ENCODE data around the gene KIZ. TPM values are rescaled to one million over a fixed set of nuclear protein-coding genes. Genes with fewer than 3 reads are reported as not detected.

Gene KIZ
- total RNA-seq, 2 donors from 2014 or later = 23.2 to 26.1 TPM

DNA sequence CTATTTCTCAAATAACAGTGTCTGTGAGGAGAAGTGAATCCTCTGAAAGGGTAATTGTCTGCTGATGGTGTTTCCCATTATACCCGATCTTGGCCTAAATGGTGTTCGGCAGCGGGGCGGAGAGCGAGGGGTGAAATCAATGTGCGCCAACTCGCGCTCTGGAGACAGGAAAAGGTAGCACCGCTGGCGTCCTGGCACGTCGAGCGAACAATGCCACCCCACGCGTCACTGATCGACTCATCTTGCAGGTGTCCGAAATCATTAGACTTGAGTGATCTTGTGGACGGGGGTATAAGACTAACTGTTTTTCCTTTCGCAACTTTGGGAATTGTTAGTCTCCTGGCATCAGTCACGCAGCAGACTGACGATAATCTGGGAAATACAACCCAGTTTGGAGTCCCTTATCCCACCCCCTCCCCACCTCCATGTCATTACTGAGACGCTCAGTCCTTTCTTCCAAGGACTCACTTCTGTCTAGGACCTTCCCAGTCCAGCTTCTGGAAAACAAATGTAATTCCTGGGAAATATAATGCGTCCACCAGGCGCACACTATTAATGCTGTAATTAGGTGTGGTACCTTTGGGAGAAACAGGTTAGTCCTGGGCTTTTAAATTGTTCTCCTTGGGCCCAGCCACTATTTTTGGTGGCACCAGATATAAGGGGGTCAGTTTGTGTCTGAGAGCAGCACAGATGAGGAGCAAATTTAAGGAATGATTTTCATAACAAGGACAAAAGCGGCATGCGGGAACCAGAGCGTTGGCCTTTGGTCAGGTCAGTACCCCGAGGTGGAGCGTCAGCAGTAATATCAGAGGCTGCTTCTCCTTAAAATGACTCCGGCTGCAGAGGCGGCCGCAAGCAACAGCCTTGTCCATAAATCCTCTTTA, 22.1 kb upstream of the KIZ start:
- intact Hi-C loops (cut with DNase I) = no loop called here
- DNase-seq (ENCODE audit: low spot score) = no peak

DNA sequence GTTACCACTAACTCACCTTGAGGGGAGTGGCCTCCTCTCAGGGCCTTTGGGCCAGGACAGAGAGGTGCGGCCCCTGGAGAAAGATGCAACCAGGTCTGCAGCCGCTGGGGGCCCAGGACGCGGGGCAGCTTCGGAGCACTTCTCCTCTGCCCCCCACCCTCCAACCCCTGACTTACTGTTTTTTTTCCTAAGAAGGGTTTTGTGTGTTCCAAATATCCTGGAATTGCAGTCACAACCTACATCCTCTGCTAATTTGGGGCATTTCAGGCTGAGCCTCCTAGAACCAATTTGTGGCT, 21.5 kb upstream of the KIZ start:
- DNase-seq (ENCODE audit: low spot score) = no peak
- intact Hi-C loops (cut with DNase I) = no loop called here

DNA sequence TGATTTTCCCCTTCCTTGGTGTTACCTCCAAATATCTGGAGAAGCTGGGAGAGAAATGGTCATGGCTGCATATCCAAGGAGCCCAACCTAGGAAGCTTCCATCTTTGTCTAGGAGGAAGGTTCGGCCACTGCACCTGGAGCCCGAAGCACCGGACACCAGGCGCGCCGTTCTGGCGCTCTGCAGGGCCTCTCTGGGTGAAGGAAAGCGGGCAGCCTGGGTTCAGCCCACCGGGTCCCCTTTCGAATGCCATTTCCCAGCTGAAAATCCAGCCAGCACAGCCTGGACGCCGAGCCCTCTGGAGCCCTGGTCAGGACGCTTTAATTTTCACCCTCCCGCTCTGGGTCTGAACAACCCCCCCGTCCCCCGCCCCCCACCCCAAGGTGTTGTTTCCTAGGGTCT, 21.0 kb upstream of the KIZ start:
- intact Hi-C loops (cut with DNase I) = no loop called here
- DNase-seq (ENCODE audit: low spot score) = no peak

DNA sequence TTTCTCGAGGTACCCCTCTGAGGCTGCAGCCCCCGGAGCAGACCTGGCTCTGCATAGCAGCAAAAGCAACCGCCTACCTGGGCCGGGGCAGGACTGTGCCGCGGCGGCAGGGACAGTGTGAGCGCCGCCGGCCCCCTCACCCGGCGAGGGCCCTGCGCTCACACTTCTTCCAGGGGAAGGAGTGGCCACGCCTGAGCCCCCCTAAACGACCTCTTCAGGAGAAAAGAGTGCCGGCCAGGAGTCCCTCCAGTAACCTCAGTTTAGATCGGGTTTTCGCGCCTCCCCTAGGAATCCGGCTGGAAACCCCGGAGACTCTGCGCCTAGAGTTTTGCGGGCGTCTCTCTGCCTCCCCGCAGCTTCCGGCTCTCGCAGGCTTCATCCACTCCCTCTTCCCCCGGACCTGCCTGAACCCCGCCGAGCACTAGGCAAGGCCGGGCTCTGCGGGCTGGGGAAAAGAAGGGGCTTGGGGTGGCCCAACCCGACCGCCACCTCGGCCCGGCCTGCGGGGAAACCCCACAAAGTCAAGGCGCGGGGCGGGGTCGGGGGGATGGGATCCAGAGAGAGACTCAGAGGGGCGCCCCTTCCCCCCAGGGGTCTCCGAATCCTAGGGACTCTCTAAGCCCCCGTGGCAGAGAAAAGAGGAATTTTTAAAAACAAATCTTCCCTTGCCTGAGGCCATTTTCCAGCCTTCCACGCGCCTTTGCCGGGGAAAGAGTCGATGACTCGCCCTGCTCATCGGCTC, 20.3 kb upstream of the KIZ start:
- intact Hi-C loops (cut with DNase I) = no loop called here
- DNase-seq (ENCODE audit: low spot score) = no peak

DNA sequence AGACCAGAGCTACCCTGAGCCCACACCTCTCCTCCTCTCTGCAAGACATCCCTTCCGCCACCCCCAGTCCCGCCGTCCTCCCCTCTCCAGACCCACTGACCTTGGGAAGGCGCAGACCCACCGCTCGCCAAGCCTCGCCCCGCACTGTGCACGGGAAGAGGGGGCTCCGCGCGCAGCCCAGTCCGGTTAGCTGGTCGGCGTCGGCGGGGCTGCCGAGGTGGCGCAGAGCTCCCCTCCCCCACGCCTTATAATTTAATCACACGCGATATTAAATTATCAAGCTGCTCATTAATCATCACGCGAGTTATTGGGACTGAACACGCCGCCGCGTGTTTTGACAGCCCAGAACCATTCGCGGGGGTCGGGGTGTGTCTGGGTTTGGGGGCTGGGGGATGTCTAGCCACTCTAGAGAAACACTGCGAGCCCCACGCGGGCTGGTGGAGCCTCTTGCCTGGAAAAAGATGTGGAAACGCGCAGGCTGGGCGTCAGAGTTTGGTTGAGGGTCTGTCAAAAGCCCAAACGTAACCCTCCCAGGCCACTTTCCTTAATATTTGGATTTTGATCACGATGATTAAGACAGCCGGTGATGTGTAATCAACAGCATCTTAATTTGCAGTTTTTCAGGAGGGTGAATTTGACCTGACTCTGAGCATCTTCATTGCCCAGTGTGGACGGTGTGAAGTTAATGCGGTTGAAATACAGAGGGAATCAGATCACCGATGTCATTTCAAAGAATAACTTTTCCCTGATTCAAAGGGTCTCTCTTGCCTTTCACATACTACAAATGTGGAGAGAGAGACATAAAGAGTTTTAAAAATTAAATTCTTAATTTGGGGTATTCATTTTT, 19.5 kb upstream of the KIZ start, which contains the start of gene LINC00237:
Gene LINC00237 (minus strand): TSS at position 188 of the 847 bp plus-strand sequence.
- no peak for DNase-seq (ENCODE audit: low spot score)
- intact Hi-C loops (cut with DNase I) = no loop called here

DNA sequence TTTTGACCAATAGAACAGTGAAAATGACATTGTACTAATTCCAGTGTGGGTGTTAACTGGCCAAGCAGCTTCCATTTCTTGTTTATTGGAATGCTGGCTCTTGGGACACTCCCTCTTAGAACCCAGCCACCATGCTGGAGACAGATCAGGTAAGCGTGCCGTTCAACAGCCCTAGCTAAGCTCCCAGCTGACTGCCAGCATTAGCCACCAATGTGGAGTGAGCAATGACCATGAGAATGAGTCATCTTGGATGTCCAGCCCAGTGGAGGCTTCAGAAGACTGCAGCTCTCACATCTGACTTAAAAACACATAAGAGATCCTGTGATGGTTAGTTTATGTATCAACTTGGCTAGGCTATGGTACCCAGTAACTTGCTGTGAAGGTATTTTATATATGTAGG, 16.7 kb upstream of the KIZ start:
- intact Hi-C loops (cut with DNase I) = no loop called here
- DNase-seq (ENCODE audit: low spot score) = no peak

DNA sequence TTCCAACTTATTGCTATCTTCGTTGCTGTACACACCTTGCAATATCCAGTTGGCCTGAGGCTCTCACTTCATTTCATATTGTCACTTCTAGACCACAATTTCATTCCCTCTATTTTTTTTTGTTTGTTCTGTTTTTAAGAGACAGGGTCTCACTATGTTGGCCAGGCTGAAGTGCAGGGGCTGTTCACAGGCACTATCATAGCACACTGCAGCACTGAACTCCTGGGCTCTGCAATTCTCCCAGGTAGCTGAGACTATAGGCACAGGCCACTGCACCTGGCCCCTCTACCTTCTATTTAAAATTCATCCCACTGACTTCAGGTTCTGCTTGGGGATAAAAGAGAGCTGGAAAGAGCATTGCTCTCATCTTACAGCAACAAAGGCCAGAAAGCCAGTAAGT, 15.1 kb upstream of the KIZ start:
- intact Hi-C loops (cut with DNase I) = no loop called here
- no peak for DNase-seq (ENCODE audit: low spot score)

DNA sequence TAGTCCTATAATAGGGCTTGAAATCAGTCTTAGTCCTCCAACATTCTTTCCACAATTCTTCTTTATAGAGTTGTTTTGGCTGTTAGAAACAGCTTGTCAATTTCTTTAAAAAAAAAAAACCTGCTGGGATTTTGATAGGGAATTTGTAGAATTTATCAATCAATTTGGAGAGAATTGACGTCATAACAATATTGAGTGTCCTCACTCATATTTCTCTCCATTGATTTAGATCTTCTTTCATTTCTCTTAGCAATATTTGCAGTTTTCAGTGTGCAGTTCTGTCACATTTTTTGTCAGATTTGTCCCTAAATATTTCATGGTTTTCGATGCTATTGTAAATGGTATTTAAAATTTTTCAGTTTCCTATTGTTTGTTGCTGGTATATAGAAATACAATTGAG, 14.5 kb upstream of the KIZ start:
- DNase-seq (ENCODE audit: low spot score) = no peak
- intact Hi-C loops (cut with DNase I) = no loop called here

DNA sequence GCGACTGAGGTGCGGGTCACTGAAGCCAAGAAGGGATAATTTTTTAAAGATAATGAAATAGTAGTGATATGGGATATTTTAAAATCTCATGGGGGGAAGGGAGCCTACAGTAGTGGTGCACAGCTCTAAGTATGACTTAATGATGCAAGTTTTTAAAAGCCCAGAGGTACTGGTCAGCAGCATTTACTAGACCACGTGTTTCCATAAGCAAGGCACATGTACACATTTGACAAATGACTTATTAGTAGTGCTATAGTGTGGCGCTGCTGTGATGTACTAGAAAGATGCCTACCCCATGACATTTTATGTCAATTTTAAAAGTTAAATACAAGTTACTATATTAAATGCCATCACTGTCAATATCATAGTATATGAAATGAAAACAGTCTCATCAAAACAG, 12.2 kb upstream of the KIZ start:
- intact Hi-C loops (cut with DNase I) = no loop called here
- DNase-seq (ENCODE audit: low spot score) = no peak

DNA sequence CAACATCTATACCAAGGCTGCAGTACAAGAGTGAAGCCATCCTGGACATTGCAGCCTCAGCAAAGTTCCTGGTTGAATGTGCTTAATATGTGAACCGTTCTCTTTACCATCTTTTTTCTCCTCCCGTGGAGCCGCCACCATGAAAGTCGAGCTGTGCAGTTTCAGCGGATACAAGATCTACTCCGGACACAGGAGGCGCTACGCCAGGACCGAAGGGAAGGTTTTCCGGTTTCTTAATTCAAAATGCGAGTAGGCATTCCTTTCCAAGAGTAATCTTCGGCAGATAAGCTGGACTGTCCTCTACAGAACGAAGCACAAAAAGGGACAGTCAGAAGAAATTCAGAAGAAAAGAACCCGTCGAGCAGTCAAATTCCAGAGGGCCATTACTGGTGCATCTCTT, 11.3 kb upstream of the KIZ start:
- intact Hi-C loops (cut with DNase I) = no loop called here

DNA sequence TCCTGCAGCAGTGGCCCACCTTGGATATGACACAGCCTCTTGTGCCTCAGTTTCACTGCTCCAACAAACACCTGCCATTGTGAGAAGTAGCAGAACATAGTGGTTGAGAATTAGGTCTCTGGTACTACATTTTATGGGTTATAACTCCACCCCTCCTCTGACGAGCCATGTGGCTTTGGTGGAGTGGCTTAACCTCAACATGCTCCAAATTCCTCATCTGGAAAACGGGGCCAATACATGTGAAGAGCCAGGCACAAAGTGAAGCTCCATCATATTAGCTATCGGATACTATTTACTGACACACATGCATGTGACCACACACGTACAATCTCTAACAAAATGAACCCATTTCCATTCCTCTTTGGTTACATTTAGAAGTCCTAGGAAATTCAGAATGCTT, 8.4 kb upstream of the KIZ start:
- intact Hi-C loops (cut with DNase I) = no loop called here
- no peak for DNase-seq (ENCODE audit: low spot score)

More for the DNA sequence above, 11.3 kb upstream of the KIZ start:
- DNase-seq (ENCODE audit: low spot score) = no peak

DNA sequence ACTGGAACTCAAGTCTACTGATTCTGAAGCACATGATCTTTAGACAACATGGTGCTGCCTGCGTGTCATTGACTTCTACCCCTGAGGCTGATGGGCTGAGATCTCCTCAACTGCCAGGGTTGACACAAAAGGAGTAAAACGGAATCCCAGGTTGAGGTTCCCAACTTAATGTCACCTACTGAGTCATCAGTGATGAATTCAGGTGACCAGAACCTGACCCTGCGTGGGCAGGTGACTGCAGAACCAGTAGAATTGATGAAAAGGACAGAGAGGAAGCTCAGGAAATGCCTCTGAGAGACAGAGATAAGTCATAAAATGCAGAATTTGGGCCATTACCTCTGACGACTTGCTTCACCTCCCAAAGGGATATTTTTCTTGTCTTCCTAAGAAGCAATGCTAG, 7.7 kb upstream of the KIZ start:
- DNase-seq (ENCODE audit: low spot score) = no peak
- intact Hi-C loops (cut with DNase I) = no loop called here

DNA sequence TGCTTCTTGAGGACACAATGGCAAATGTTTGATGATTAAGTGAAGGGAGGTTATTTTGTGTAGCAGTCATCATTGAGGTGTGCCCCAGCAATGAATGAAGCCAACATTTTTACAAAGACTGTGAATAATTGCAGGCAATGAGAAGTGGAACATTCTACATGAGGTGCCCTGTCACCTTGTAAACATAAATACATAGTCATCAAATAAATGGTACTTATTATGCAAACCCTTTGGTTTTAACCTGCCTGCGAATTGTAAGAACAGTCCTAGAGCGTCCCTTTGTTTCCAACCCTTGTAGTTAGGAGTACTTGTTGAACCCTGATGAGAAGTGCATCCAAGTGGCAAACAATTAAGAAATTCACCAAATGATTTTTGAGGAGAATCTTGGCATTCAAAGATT, 7.1 kb upstream of the KIZ start:
- intact Hi-C loops (cut with DNase I) = no loop called here
- no peak for DNase-seq (ENCODE audit: low spot score)

DNA sequence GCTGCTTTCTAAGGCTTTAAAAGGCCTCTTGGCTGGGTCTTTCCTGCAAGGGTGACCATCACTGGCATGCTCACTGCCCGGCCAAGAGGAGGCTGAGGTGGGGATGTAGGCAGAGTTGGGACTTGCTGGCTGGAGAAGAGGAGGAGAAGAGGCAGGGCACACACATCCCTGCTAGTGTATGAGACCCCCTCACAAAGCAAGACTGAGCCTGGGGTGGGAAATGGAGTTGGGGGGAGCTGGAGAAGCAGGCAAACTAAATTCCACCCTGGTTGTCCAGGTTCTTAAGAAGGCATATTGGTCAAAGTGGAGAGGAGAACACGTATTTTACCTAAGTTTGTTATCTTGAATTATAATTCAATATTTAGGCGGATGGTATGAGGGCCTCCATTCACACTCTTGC, 1.7 kb upstream of the KIZ start:
- intact Hi-C loops (cut with DNase I) = no loop called here
- DNase-seq (ENCODE audit: low spot score) = no peak

DNA sequence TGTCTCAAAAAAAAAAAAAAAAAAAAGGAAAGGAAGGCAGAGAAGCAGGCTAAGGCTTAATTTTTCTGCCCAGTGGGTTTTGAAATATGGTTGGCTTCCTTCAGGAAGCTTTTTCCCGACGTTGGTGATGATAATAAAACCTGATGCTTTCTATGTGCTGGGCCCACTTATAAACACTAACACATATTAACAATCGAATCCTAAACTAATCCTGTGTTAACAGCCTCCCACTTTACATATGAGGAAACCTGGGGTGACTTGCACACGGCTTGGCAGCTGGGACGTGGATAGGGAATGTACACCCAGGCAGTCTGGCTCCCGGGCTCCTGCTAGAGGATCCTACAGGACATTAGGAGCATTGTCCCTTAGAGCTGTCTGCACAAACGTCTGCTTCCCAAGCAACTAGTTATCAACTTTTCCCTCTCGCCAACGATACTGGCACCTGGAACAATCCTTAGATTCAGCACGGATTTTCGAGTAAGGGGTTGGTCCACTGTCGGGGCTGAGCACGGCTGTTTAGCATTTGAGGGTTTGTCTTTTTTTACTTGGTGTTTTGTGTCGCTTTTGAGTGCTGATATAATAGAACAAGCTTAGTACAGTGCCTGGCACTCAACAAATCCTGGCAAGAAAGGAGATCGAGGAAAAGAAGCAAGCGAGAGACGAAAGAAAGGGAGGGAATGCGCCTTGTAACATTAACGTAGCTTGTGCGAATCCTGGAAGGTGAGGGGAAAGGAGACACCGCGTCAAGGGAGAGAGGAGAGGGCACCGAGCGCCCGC, 622 bp upstream of the KIZ start:
- no peak for DNase-seq (ENCODE audit: low spot score)
- intact Hi-C loops (cut with DNase I) = no loop called here

DNA sequence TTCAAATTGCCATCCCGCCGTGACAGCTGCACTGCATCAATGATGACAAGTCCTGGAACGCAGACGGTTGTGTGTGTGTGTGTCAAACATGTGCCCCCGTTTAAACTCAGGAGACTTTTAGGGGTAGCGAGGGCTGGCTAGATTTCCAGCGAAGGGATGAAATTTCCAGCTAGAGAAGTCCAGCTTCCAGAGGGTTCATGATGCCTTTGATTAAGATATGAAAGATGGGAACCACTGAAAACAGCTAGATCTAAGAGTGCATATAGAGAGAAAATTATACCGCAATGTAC, 644 bp downstream of the KIZ start:
- intact Hi-C loops (cut with DNase I) = no loop called here
- DNase-seq (ENCODE audit: low spot score) = no peak

DNA sequence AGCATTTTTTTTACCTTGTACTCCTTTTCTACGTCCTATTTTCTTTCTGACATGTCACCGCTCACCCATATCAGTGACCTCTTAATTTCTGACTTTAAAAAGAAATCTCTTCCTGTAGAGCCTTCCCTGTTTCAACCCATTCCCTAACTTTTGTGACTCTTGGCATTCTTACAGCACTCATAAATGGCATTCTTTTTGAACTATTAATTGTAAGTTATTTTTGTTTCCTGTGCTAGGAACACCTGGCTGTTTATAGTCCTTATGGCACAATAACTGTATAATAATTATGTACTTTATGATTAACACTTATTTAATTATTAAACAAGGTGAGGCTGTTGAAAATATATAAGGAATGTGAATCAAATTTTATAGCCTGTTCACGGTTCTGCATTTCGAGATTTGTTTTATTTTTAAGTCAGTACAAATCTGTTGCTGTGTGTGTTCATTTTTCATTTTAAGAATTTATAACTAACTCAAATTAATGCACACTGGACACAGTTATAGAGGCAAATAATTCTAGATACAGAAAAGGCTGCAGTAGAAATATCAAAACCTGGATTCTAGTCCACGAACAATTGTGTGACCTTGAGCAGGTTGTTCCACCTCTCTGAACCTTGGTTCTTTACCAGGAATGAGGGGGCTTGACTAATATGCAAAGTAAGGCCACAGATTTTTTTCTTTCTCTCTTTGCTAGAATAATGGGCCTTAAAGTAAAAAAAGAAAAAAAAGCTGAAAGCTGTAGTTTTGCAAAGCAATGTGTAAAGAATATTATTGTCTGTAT, 1.5 kb downstream of the KIZ start:
- DNase-seq (ENCODE audit: low spot score) = no peak
- intact Hi-C loops (cut with DNase I) = no loop called here

DNA sequence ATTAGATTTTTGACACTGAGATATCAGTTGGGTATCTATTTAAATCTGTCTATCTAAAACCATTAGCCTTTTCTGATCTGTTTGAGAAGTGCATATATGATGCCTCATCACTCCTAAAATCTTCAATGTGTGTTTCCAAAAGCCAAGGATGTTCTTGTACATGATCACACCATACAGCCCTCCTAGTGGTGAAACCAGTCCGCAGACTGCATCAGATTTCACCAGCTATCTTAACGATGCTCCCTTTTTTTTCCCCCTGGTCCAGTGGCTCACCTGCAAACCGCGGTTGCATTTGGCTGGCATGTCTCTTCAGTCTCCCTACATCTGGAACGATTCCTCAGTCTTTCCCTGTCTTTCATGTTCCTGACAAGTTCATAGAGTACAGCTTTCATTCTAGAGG, 4.0 kb downstream of the KIZ start:
- no peak for DNase-seq (ENCODE audit: low spot score)
- intact Hi-C loops (cut with DNase I) = no loop called here

DNA sequence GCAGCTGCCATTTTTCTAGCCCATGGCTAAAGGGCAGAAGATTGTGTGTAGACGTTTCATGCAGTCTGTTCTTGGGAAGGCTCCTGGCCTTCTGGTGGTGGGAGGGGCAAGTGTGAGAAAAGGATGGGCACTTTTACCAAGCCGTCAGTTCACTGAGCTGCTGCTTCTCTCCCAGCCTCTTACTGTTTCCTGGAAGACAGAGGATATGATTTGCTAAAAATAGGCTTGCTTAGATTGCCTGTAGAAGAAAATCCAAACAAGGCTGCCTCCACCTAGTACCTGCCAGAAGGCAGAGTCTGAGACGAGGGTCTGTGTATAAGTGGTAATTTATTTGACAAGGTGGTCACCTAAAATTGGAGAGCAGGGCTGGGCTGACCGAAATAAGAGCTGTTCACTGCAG, 7.5 kb downstream of the KIZ start:
- intact Hi-C loops (cut with DNase I) = no loop called here
- DNase-seq (ENCODE audit: low spot score) = no peak
